Activated CD8-positive, alpha-beta memory T cell treated with anti-CD3 and anti-CD28 coated beads, Interleukin-2, amount 10 ng/mL, durations not matched to agents 7 days and 5 days (primary cell): ENCODE measurements around the gene C16orf89. TPM values are rescaled to one million over a fixed set of nuclear protein-coding genes. Genes with fewer than 3 reads are reported as not detected.

Source experiments
- ATAC-seq: fragments of 150-1000 bp; cut with Tn5 transposase; one replicate; pipeline ENCODE4 v1.10.0; 2021; ENCODE audit warnings: moderate library complexity
- CTCF ChIA-PET: fragments of 350-600 bp; sonication (Branson Sonifier 250); formaldehyde crosslinking; loops from one replicate; lab custom pipeline; 2021; ENCODE audit warnings: antibody characterized with exemption; lab: Charles Lee
- DNase-seq: peaks from one replicate; pipeline ENCODE4 v3.0.0-alpha.2; 2020
- H3K27ac Mint-ChIP-seq: one replicate; pipeline ENCODE4 v1.8.0; 2021; ENCODE audit warnings: mild to moderate bottlenecking, mixed read lengths
- H3K27me3 Mint-ChIP-seq: one replicate; pipeline ENCODE4 v1.8.0; 2021; ENCODE audit warnings: mixed read lengths
- H3K36me3 Mint-ChIP-seq: one replicate; pipeline ENCODE4 v1.8.0; 2021; ENCODE audit warnings: mild to moderate bottlenecking, mixed read lengths
- H3K4me1 Mint-ChIP-seq: one replicate; pipeline ENCODE4 v1.8.0; 2021; ENCODE audit warnings: mixed read lengths
- H3K4me3 Mint-ChIP-seq: one replicate; pipeline ENCODE4 v1.8.0; 2021; ENCODE audit warnings: mild to moderate bottlenecking, moderate library complexity, mixed read lengths
- H3K9me3 Mint-ChIP-seq: one replicate; pipeline ENCODE4 v1.8.0; 2022; ENCODE audit warnings: low read depth, mixed read lengths
- total RNA-seq, 2 experiments: library from RNA; stranded (reverse); gene quantifications; one replicate each; pipeline ENCODE4 v1.2.3, GENCODE V29; 2021

Gene C16orf89
- total RNA-seq, 2 experiments from 2014 or later: not detected

- H3K9me3 Mint-ChIP-seq: no peaks in the 10 kb centered on the region
- CTCF ChIA-PET: interaction anchor here (1.0 to 1.2 kb wide), 2 partner anchors 8 to 11 kb away, joined by 3 to 6 read pairs; partner anchors contain the start of gene NAGPA
Observed at GRCh38 chr16:5042574-5043171, 23.1 kb downstream of the C16orf89 start.

DNA sequence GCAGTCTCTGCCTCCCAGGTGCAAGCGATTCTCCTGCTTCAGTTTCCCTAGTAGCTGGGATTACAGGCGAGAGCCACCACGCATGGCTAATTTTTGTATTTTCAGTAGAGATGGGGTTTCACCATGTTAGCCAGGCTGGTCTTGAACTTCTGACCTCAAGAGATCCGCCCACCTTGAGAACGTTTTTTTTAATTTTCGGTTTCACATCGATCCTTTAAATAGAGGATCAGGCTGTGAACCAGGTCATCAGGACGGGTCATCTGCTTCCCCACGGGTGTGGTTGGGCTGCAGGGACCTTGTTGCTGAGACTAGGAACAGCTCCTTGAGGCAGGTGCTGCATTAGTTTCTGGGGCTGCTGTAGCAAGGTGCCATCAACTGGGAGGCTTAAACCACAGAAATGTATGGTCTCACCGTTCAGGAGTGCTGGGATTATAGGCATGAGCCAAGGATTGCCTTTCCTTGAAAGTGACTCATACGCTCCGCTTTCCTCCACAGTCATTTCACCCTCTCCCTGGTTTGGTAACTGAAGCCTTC, 24.1 kb downstream of the C16orf89 start:
- DNase-seq (no peak), ATAC-seq (no peak)
- Mint-ChIP-seq H3K4me1 (no peaks in the 10 kb centered on the region), H3K27ac (no peak overlapping the region), H3K27me3 (no peaks in the 10 kb centered on the region), H3K9me3 (no peaks in the 10 kb centered on the region), H3K36me3 (no peaks in the 10 kb centered on the region), H3K4me3 (no peak overlapping the region)
- CTCF ChIA-PET: no interaction called here

More at GRCh38 chr16:5042574-5043171, 23.1 kb downstream of the C16orf89 start:
- ATAC-seq (no peak), DNase-seq (no peak)
- Mint-ChIP-seq H3K27me3 (no peaks in the 10 kb centered on the region), H3K36me3 (no peaks in the 10 kb centered on the region), H3K4me3 (no peak overlapping the region), H3K27ac (no peak overlapping the region), H3K4me1 (no peaks in the 10 kb centered on the region)

DNA sequence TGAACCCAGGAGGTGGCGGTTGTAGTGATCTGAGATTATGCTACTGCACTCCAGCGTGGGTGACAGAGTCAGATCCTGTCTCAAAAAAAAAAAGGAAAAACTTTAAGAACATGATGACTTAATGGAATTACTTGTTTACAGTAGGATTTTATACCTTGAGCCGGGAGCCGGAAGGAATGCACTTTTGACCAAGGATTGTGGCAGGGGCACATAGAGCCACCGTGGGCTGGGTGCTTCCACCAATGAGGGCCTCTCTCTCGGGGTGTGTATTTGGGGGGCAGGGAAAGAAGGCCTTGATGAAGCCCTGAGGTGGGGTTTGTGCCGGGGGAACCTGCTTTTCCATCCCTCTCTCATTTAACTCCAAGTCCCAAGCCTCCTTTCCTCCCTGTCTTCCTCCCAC, 25.3 kb downstream of the C16orf89 start:
- Mint-ChIP-seq H3K27me3 (no peaks in the 10 kb centered on the region), H3K27ac (no peak overlapping the region), H3K4me3 (no peak overlapping the region), H3K4me1 (no peaks in the 10 kb centered on the region), H3K9me3 (no peaks in the 10 kb centered on the region), H3K36me3 (no peaks in the 10 kb centered on the region)
- ATAC-seq (no peak), DNase-seq (no peak)
- CTCF ChIA-PET: no interaction called here

- ATAC-seq (no peak), DNase-seq (no peak)
- H3K9me3 Mint-ChIP-seq: no peaks in the 10 kb centered on the region
- H3K27me3 Mint-ChIP-seq: no peaks in the 10 kb centered on the region
- H3K4me1 Mint-ChIP-seq: peaks cover 17% of the 10 kb centered on the region
- no peaks in the 10 kb centered on the region for H3K36me3 Mint-ChIP-seq
- no peak overlapping the region for H3K4me3 Mint-ChIP-seq
- no peak overlapping the region for H3K27ac Mint-ChIP-seq
- CTCF ChIA-PET: no interaction called here
Observed at GRCh38 chr16:5036228-5037156, 29.3 kb downstream of the C16orf89 start.

DNA sequence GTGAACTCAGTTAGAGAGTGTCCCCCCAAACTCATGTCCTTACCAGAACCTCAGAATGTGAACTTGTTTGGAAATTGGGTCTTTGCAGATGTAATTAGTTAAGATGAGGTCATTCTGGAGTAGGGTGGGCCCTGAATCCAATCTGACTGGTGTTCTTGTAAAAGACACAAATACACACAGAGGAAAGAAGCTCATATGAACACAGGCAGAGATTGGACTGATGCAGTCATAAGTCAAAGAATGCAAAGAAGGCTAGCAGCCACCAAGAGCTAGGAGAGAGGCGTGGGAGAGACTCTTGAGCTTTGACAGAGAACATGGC, 29.9 kb downstream of the C16orf89 start:
- Mint-ChIP-seq H3K9me3 (no peaks in the 10 kb centered on the region), H3K4me1 (peaks cover 17% of the 10 kb centered on the region), H3K36me3 (no peaks in the 10 kb centered on the region), H3K27me3 (no peaks in the 10 kb centered on the region), H3K4me3 (no peak overlapping the region), H3K27ac (no peak overlapping the region)
- CTCF ChIA-PET: no interaction called here
- DNase-seq: no peak
- ATAC-seq: no peak

DNA sequence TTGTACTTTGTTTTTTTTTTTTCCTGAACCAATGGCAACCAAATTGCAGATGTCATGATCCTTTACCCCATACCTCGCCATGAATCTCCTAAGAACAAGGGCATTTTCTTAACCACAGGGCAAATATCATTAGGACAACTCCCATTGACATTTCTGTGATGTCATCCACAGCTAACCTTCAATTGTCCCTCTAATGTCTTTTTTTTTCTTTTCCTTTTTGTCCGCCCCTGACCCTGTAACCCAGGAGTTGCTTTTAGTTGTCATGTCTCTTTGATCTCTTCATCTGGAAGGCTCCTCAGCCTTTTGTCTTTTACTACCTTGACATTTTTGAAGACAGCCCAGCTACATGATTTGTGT, 31.6 kb downstream of the C16orf89 start:
- CTCF ChIA-PET: interaction anchor here (1.0 to 1.5 kb wide), 5 partner anchors 9 to 59 kb away, joined by 3 to 6 read pairs (median 5); no protein-coding TSS in a partner anchor
- no peak for DNase-seq
- peak overlapping the region; percentile 85 for H3K4me3 Mint-ChIP-seq
- no peaks in the 10 kb centered on the region for H3K27me3 Mint-ChIP-seq
- H3K27ac Mint-ChIP-seq: peak overlapping the region; percentile 80
- ATAC-seq: no peak
- H3K36me3 Mint-ChIP-seq: no peaks in the 10 kb centered on the region
- no peaks in the 10 kb centered on the region for H3K9me3 Mint-ChIP-seq
- peaks cover 17% of the 10 kb centered on the region for H3K4me1 Mint-ChIP-seq

DNA sequence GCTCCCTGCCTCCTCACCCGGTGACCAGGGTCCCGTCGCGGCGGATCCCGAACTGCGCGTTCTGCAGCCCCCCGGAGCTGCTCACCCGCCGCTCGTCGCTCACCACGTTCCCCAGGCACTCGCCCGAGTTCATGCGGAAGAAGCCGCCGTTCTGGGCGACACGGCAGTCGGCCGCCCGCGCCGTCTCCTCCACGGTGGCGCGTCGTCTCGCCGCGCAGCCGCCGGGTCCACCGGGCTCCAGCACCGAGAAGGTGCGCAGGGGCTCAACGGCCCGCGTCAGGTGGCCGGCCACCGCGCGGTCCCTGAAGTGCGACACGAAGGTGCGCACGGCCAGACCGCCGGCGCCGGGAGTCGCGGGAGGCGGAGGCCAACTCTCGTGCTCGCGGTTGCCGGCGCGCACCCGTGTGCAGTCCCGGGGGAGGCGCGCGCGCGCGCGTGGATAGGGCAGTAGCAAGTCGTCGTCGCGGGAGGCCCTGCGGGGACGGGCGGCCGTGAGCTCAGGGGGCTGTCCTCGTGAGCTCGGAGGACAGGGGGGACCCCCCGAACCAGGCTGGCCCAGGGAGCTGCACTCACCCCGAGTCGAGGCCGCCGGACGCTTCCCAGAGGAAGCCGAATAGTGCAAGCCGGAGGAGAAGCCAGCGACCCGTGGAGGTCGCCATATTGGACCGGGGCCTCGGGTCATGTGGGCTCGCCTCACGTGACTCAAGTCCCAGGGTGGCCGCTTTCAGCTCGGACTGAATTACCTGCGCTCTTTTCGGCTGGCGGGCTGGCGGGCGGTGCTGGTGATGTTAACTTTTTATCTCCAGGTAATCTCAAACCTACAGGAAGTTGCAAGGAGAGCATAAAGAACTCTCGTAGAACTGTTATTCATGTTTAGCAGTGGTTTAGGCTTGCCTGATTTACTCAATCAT, 32.2 kb downstream of the C16orf89 start, which contains the start of gene NAGPA:
NAGPA (minus strand) TSS at position 680 of the 911 bp plus-strand sequence; CDS start at position 659, 21 bp downstream.
- CTCF ChIA-PET: interaction anchor here (1.0 to 1.5 kb wide), 5 partner anchors 9 to 60 kb away, joined by 3 to 6 read pairs (median 5); no protein-coding TSS in a partner anchor
- ATAC-seq: peak; percentile 96
- H3K27me3 Mint-ChIP-seq: no peaks in the 10 kb centered on the region

GRCh38 chr16:5032748-5033167, 33.0 kb downstream of the C16orf89 start:
- H3K9me3 Mint-ChIP-seq: no peaks in the 10 kb centered on the region
- peaks cover 17% of the 10 kb centered on the region for H3K4me1 Mint-ChIP-seq
- H3K27ac Mint-ChIP-seq: peak overlapping the region; percentile 42
- peak overlapping the region; percentile 85 for H3K4me3 Mint-ChIP-seq
- no peak for DNase-seq
- H3K36me3 Mint-ChIP-seq: no peaks in the 10 kb centered on the region
- no peaks in the 10 kb centered on the region for H3K27me3 Mint-ChIP-seq
- CTCF ChIA-PET: no interaction called here
- no peak for ATAC-seq

More for the DNA sequence above, 32.2 kb downstream of the C16orf89 start, which contains the start of gene NAGPA:
- Mint-ChIP-seq H3K4me3 (peak within 1 kb of the TSS; percentile 85), H3K27ac (peak within 1 kb of the TSS; percentile 80), H3K4me1 (peaks cover 17% of the 10 kb centered on the region), H3K9me3 (no peaks in the 10 kb centered on the region), H3K36me3 (no peaks in the 10 kb centered on the region)
- peak; percentile 91 for DNase-seq

DNA sequence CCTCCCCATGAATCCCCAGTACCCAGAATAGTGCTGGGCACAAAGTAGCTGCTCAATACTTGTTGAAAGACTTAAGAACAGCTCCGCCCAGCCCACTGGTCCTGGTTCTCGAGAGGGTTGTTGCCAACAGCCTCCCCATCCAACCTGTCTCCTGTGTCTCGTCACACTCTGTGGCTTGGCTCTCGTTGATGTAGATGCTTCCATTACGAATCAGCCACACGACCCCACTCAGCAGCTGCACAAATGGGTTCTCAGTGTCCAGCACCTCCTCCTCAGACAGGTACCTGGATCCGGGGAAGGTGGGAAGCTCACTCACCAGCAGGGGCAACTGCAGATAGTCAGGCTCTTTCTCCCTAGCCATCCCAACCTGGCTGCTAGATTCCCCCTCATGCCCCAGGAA, 34.2 kb downstream of the C16orf89 start:
- Mint-ChIP-seq H3K36me3 (no peaks in the 10 kb centered on the region), H3K4me1 (peaks cover 17% of the 10 kb centered on the region), H3K4me3 (no peak overlapping the region), H3K9me3 (no peaks in the 10 kb centered on the region), H3K27ac (no peak overlapping the region), H3K27me3 (no peaks in the 10 kb centered on the region)
- ATAC-seq (no peak), DNase-seq (no peak)
- CTCF ChIA-PET: no interaction called here

GRCh38 chr16:5030251-5030870, 35.4 kb downstream of the C16orf89 start:
- H3K4me1 Mint-ChIP-seq: peaks cover 17% of the 10 kb centered on the region
- ATAC-seq: no peak
- no peaks in the 10 kb centered on the region for H3K36me3 Mint-ChIP-seq
- H3K4me3 Mint-ChIP-seq: no peak overlapping the region
- no peaks in the 10 kb centered on the region for H3K27me3 Mint-ChIP-seq
- H3K27ac Mint-ChIP-seq: no peak overlapping the region
- CTCF ChIA-PET: no interaction called here
- DNase-seq: no peak
- H3K9me3 Mint-ChIP-seq: no peaks in the 10 kb centered on the region

GRCh38 chr16:5028950-5029475, 36.7 kb downstream of the C16orf89 start:
- no peaks in the 10 kb centered on the region for H3K36me3 Mint-ChIP-seq
- H3K9me3 Mint-ChIP-seq: no peaks in the 10 kb centered on the region
- DNase-seq: no peak
- no peaks in the 10 kb centered on the region for H3K27me3 Mint-ChIP-seq
- CTCF ChIA-PET: no interaction called here
- H3K4me3 Mint-ChIP-seq: no peak overlapping the region
- ATAC-seq: no peak
- H3K27ac Mint-ChIP-seq: no peak overlapping the region
- H3K4me1 Mint-ChIP-seq: peaks cover 10% of the 10 kb centered on the region

GRCh38 chr16:5027575-5028235, 38.1 kb downstream of the C16orf89 start:
- Mint-ChIP-seq H3K27me3 (no peaks in the 10 kb centered on the region), H3K36me3 (no peaks in the 10 kb centered on the region), H3K4me3 (no peak overlapping the region), H3K9me3 (no peaks in the 10 kb centered on the region), H3K4me1 (peaks cover 5% of the 10 kb centered on the region), H3K27ac (no peak overlapping the region)
- CTCF ChIA-PET: no interaction called here
- DNase-seq (no peak), ATAC-seq (no peak)
